Panc1 (cell line): ENCODE results near the gene DNAJC4.

Experiments used
- CTCF ChIP-seq: fragments of 450-650 bp; IDR thresholded peaks from 2 replicates; pipeline ENCODE4 v1.5.1; 2017; ENCODE audit warnings: mild to moderate bottlenecking
- POLR2AphosphoS5 ChIP-seq: IDR thresholded peaks from 2 replicates; pipeline ENCODE4 v1.6.1; 2012; ENCODE audit warnings: mild to moderate bottlenecking, low read depth, low read length, moderate library complexity
- REST ChIP-seq, 2 experiments: IDR thresholded peaks; 2 replicates each; pipeline ENCODE4 v1.6.1; 2011 to 2012; ENCODE audit warnings: low read depth in 2 of 2, control low read depth in 1 of 2, low read length in 1 of 2, mild to moderate bottlenecking in 1 of 2, moderate library complexity in 1 of 2; ENCODE audit not compliant: insufficient read depth in 1 of 2
- SIN3A ChIP-seq: IDR thresholded peaks from 2 replicates; pipeline ENCODE4 v1.6.1; 2012; ENCODE audit warnings: low read depth, mild to moderate bottlenecking, low read length, moderate library complexity, borderline replicate concordance; ENCODE audit not compliant: insufficient read depth
- TCF7L2 ChIP-seq: IDR thresholded peaks from 2 replicates; pipeline ENCODE4 v1.6.1; 2011; ENCODE audit warnings: mild to moderate bottlenecking, low read depth, low read length, inconsistent platforms

GRCh38 chr11:64246871-64247728 is 16.8 kb downstream of the DNAJC4 start, which contains the start of gene PPP1R14B:
- TF ChIP-seq CTCF (no peak), POLR2AphosphoS5 (peak; percentile 62; the same call in 1 of the 2 replicates), REST (IDR thresholded peaks at IDR 0.05; ENCODE audit: insufficient read depth in 1 of 2, low read depth in 2 of 2, low read length in 1 of 2) (no peak), TCF7L2 (no peak), SIN3A (peak; percentile 63; the same call in 1 of the 2 replicates)
